ENCODE measurements around the gene ALOX12B.

DNA sequence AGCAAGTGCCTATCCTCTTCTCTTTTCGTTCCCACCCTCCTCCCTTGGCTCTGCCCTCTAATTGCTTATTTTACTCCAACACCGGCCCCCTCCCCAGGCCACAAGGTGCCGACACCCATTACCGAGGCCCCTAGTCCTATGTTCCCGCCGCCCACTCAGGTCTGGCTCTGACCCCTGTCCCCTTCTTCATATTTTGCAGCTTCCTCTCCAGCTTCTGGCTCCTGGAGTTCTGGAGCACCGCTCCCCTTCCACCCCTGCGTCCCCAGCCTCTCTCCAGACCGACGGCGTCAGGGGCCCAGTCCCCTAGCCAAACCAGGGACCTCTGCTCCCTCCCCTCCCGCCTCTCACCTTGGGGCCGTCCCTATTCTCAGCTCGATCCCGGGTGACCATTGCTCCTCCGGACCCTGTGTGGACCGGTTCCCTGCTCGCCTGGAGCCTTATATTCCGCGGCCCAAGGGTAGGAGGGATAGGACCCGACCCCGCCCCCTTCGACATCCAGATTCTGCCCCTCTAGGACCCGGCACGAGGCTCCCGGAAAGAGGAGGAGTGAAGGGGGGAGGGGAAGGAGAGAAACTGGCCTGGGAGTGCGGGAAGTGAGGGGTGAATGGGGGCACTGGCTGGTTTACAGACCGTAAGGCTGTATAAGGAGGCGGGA is 36.3 kb upstream of the ALOX12B start, which contains the start of gene HES7:
- TF ChIP-seq, protein P1, sequence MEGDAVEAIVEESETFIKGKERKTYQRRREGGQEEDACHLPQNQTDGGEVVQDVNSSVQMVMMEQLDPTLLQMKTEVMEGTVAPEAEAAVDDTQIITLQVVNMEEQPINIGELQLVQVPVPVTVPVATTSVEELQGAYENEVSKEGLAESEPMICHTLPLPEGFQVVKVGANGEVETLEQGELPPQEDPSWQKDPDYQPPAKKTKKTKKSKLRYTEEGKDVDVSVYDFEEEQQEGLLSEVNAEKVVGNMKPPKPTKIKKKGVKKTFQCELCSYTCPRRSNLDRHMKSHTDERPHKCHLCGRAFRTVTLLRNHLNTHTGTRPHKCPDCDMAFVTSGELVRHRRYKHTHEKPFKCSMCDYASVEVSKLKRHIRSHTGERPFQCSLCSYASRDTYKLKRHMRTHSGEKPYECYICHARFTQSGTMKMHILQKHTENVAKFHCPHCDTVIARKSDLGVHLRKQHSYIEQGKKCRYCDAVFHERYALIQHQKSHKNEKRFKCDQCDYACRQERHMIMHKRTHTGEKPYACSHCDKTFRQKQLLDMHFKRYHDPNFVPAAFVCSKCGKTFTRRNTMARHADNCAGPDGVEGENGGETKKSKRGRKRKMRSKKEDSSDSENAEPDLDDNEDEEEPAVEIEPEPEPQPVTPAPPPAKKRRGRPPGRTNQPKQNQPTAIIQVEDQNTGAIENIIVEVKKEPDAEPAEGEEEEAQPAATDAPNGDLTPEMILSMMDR (conservative IDR thresholded peaks at IDR 0.05; ENCODE audit: low read length): no peak
- TF ChIP-seq EZH2phosphoT487 (IDR thresholded peaks at IDR 0.05; ENCODE audit: borderline replicate concordance, low read depth, low read length): no peak
